Measurements from ENCODE around the gene CRIP2.

CRIP2 gene

DNA sequence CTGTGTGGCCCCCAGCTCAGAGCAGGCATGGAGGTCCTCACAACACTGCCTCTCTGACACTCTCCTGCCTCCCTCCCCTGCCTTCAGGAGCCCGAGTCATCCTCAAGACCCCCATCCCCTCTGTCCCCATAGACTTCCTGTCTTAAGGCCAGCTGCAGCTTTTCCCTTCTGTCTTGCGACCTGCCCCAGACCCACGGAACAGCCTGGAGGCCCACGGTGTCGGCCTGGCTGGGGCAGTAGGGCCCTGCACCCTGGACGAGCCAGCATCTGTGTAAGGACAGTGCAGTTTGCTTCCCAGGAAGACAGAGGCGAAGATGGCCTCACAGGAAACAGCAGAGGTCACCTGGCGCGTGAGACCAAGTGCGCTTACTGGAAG lies 26.1 kb downstream of the CRIP2 start:
- no peak for FAIRE-seq

DNA sequence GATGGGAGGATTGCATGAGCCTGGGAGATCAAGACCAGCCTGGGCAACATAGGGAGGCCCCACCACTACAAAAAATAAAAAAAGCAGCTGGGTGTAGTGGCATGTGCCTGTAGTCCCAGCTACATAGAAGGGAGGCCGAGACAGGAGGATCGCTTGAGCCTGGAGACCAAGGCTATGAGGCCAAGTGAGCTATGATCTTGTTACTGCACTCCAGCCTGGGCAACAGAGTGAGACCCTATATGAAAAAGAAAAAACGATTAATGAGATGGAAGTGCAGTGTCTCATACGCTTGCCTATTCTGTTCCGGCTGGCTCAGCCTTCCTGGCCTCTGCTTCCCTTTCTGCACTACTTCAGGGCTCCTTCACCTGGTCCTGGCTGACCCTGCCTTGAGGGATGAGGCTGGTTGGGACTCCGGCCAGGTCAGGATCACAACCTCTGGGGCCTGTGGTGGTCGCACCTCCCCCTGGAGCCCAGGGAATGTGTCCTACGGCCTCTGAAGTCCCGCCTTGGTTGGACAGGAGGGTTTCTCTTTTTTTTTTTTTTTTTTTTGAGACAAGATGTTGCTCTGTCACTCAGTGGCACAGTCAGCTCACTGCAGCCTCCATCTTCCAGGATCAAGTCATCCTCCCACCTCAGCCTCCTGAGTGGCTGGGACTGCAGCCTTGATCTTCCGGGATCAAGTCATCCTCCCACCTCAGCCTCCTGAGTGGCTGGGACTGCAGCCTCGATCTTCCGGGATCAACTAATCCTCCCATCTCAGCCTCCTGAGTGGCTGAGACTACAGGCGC lies 27.1 kb downstream of the CRIP2 start:
- no peak for FAIRE-seq

GRCh38 chr14:105502446-105503295 lies 28.1 kb downstream of the CRIP2 start:
- no peak for FAIRE-seq

DNA sequence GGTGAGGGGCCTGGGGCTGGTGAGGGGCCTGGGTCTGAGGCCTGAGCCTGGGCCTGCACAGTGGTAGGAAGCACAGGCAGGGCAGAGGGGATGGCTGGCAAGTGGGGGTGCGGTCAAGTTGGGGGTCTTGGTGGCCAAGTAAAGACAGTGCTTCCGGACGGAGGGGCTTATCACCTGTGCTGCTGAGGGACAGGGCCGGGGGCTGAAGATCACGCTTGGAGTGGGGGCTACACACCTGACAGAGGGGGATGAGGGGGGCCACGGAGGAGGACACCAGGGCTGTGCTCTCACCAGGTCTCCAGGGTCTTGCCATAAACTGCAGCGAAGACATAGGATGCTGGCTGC lies 28.6 kb downstream of the CRIP2 start:
- no peak for FAIRE-seq

DNA sequence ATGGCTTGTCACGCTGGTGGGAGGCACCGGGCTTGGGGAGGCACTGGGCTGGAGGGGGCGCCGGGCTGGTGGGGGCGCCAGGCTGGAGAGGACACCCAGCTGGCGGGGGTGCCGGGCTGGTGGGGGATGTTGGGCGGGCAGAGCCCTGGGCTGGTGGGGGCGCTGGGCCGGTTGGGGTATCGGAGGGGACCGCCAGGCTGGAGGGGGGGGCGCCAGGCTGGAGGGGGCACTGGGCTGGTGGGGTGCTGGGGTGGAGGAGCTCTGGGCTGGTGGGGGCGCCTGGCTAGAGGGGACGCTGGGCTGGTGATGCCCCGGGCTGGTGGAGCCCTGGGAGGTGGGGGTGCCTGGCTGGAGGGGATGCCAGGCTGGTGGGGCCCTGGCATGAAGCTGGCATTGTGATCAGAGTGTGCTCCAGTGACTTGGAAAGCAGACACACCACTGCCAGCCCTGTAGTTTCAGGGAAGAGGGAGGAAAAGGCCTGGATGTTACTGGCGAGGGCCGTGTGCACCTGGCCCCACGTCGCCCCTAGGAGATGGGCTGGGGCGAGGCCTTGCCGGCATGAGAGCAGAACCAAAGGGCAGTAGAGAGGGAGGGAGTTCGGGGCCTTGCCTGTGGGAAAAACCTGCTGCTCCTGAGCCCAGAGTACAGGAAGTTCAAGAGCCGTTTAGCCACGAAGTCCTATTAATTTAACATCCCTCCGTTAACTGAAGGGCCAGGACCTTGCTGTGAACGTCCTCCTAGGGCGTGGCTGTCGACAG lies 29.5 kb downstream of the CRIP2 start:
- no peak for FAIRE-seq

- no peak for FAIRE-seq
Observed at GRCh38 chr14:105505101-105505500, 30.5 kb downstream of the CRIP2 start.

DNA sequence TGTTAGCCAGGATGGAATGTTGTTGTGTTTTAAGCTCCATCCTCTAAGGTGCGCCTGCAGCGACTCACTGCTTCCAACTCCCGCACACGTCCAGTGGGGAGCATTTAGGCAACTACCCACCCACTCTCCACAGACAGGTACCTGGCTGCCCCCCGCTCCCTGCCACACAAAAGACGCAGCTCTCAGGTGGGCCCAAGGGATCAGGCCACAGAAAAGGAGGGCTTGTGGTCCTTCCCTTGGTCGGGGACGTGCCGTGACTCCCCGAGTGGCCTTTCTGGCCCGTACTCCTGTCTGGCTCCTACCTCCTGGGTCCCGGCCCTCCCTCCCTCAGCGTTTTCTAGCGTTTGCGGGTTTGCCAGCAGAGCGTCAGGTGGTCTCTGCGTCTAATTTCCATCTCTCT lies 32.6 kb downstream of the CRIP2 start:
- no peak for FAIRE-seq

DNA sequence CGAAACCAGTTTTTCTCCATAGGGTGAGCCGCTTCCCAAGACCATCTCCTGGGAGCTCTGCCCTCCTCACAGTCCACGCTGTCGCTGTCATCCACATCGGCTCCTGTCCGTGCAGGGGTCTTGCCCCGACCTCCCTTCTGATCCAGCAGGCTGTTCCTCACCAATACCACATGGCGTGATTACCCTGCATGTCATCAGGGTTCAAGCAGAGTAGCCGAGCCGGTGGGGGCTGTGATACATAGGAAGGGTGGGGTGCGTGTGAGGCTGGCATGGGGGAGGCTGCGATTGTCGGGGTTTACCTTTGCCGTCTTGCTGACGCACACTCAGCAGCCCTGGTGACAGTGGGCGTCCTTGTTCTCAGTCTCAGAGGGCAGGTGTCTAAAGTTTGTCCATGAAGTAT lies 33.4 kb downstream of the CRIP2 start:
- FAIRE-seq: no peak

GRCh38 chr14:105508601-105509000 lies 34.0 kb downstream of the CRIP2 start:
- no peak for FAIRE-seq

- FAIRE-seq: no peak
Observed at GRCh38 chr14:105517096-105517495, 42.5 kb downstream of the CRIP2 start.

DNA sequence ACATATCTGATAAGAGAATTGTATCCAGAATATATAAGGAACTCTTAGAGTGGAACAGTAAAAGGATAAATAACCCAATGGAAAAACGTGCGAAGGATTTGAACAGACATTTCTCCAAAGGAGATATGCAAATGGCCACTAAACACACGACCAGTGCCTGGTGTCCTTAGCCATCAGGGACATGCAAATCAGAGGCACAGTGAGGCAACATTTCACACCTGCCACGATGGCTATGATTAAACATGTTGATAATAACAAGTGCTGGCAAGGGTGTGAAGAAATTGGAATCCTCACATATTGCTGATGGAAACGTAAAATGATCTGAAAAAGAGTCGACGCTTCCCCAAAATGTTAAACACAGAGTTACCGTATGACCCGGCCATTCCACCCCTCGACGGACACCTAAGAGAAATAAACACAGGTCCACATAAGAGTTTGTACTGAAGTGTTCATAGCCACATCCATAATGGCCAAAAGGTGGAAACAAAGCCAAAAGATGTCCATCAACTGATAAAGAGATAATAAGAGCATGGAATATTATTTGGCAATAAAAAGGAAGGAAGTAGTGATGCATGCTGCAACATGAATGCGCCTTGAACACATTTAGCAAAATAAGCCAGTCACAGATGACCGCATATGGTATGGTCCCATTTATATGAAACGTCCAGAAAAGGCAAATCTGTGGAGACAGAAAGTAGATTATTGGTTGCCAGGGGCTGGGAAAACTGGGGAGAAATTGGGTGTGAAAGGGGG lies 45.5 kb downstream of the CRIP2 start:
- no peak for FAIRE-seq

DNA sequence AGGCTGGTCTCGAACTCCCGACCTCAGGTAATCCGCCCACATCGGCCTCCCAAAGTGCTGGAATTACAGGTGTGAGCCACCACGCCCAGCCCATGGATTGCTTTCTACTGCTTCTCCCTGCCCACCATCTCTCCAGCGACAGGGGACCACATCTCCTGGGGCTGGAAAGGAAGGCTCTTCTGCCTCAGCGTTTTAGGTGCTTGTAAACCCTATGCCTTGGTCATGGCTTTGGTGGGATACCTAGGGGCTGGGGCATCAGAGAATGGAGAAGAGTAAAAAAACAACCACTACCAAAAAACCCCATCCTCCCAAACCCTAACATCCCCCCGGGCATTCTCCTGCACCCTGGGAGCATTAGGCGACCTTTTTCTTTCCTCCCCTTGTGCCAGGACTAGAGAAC lies 50.7 kb downstream of the CRIP2 start:
- FAIRE-seq: no peak

GRCh38 chr14:105525861-105526775 lies 51.5 kb downstream of the CRIP2 start, which contains the start of gene TMEM121:
Gene TMEM121, plus strand, starts transcription at chr14:105526583. Its CDS starts 2,252 bp downstream, at chr14:105528835.
- FAIRE-seq: no peak

GRCh38 chr14:105526776-105527380 lies 52.3 kb downstream of the CRIP2 start:
- FAIRE-seq: no peak

DNA sequence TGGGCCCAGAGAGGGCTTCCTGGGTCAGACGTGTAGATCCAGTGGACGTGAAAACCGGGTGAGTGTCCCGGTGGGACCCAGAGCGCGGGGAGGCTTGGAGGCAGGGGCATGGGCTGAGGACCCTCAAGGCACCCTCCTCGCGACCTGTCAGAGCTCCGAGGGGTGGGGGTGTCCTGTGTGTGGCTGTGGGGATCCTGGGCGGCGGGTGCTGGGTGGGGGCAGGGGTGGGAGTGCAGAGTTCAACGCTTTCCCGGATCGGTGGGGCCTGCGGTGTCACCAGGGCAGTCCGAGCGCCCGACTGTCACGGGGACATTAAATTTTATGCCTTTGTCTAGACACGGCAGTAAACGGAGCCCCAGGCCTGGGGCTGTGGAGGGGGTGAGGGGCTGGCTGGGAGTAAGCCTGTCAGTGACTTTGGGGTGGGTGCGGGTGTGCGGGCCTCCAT lies 52.8 kb downstream of the CRIP2 start:
- no peak for FAIRE-seq

- no peak for FAIRE-seq
Observed at GRCh38 chr14:105527826-105528585, 53.4 kb downstream of the CRIP2 start.

DNA sequence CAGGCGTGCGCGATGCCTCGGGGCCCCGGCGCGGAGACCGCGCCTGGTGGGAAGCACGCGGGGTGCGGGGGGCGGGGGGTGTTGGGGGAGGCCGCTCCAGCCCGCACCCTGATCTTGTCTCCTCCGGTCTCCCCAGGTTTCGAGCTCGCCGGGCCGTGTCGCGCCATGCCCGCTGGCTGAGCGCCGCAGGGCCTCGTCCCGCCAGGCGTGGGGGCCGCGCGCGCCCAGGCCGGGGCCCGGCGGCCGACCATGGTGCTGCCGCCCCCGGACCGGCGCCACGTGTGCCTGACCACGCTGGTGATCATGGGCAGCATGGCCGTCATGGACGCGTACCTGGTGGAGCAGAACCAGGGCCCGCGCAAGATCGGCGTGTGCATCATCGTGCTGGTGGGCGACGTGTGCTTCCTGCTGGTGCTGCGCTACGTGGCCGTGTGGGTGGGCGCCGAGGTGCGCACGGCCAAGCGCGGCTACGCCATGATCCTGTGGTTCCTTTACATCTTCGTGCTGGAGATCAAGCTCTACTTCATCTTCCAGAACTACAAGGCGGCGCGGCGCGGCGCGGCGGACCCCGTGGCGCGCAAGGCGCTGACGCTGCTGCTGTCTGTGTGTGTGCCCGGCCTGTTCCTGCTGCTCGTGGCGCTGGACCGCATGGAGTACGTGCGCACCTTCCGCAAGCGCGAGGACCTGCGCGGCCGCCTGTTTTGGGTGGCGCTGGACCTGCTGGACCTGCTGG lies 54.1 kb downstream of the CRIP2 start:
- no peak for FAIRE-seq

- no peak for FAIRE-seq
Observed at GRCh38 chr14:105529319-105529568, 54.6 kb downstream of the CRIP2 start.

All from G401.6 (cell line).